ENCODE data around the gene FOXJ1.
A peak's percentile ranks its signal among the peaks of the same experiment; 100 is the strongest.
"Not testable (repeated sequence)": the region's sequence is repeated elsewhere in the genome, so short reads cannot be mapped to it uniquely, and the experiment has no call there.

The FOXJ1 gene, protein sequence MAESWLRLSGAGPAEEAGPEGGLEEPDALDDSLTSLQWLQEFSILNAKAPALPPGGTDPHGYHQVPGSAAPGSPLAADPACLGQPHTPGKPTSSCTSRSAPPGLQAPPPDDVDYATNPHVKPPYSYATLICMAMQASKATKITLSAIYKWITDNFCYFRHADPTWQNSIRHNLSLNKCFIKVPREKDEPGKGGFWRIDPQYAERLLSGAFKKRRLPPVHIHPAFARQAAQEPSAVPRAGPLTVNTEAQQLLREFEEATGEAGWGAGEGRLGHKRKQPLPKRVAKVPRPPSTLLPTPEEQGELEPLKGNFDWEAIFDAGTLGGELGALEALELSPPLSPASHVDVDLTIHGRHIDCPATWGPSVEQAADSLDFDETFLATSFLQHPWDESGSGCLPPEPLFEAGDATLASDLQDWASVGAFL

DNA sequence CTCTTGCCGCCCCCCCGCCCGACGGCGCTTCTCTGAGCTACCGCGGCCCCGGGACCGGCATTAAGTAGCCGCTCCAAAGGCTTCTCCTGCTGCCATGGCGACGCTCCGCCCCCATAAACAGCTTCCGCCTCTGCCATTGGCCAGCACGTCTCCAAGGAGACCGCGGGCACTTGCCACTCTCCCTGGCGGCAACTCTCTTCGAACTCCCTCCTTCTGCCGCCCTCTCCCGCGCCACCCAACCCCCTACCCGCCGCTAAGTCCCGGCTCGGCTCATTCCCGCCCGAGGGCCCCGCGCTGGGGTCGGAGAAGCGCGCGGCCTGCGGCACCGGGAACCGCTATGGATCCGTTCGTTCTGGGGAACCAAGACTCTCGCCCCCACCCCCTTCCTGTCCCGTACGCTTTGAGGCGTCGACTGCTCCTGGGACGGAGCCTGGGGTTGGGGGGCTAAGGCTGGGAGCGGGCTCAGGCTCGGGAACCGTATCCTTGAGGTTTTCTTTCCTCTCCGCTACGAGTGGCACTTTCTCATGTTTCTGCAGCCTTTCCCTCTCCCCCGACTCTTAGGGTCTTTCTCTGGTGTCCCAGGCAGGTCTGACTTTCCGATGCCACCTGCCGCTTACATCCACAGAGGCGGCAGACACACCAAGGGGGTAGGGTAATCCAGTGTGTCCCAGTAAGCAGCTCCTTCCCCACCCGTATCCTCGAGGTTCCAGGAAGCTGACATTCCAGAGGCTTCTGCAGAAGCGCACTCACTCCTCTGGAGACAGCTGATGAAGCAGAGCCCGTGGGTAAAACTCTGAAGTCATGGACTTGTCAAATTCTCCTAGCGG lies at the start of gene FOXJ1:
Gene FOXJ1 (minus strand): TSS at position 34 of the 827 bp plus-strand sequence. CDS start 850 bp downstream, outside the sequence.
- peak; percentile 89 for DNase-seq (ENCODE audit: low spot score)

DNA sequence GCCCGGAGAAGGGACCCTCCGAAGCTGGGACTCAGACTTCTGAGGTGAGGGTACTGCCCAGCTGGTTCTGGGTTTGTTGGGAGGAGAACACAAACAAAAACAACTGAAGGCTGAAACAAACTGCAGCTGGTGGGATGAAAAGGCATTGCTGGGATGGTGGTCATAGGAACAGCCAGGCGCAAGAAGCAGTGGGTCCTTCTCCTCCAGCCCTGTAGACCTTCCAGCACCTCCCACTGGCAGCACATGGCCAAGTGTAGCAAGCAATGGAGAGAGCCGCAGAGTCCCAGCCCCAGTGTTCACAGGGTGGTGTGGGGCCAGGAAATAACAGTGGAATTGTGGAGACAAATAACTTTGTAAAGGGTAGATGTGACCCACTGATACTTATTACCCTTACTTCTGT lies 48.7 kb upstream of the FOXJ1 start:
- no peak for DNase-seq (ENCODE audit: low spot score)

DNA sequence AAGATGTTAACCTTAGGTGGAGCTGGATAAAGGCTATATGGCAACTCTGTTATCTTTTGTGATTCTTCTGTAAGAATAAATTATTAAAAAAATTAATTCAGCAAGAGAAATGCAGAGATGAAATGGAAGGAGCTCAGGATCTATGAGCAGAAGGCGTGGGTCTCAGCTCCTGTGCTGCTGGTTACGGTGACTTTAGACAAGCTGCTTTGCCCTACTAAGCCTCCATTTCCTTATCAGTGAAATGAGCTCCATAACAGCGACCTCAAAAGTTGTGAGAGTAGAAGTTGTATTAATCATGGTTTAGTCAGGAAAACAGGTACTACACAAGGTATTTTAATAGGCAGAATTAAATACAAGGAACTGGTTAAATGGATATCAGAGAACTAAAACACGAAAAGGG lies 48.2 kb upstream of the FOXJ1 start:
- DNase-seq (ENCODE audit: low spot score) = no peak

DNA sequence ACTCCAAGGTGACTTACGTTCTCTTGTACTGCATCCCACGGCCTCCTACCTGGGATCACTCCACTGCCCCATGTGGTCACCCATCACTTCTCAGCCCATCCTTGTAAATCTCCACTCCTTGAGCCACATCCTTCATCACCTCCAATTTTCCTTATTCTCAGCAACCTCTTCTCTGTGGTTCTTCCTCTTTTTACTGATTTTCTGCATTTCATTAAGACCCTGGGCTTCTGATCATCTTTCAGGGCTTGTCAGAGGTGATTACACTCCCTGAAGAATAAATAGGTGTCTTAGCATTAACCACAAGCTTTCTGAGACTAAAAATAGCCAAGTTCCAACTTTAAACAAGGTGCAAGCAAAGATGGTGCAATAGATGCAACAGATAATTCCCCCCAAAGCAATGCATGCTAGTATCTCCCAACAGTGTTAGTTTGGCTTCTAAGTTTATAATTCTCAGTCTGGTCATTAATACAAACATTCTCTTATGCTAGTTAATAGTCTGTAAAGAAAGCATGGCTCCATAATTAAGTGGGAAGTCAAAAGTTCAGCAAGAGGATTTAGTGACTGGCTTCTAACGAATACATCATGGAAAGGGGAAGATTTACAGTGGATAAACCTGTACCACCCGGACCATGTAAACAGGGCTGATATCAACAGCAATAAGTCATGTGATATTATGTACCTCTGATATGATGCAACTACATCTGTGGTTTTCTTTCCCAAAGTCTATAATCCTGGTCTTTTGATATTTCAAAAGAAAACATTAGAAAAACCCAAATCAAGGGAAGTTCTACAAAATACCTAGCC lies 47.4 kb upstream of the FOXJ1 start:
- no peak for DNase-seq (ENCODE audit: low spot score)

DNA sequence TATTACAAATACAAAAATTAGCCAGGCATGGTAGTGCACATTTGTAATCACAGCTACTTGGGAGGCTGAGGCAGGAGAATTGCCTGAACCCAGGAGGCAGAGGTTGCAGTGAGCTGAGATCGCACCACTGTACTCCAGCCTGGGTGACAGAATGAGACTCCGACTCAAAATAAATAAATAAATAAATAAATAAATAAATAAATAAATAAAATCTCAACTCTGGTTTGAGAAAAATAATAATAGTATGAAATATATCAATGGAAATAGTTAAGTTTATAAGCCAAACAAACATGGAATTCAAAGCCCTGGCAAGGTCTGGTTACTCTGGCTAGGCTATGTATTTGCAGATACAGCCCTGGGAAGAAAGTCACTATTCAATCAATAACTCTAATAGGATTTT lies 45.7 kb upstream of the FOXJ1 start:
- not testable (repeated sequence) for DNase-seq (ENCODE audit: low spot score)

DNA sequence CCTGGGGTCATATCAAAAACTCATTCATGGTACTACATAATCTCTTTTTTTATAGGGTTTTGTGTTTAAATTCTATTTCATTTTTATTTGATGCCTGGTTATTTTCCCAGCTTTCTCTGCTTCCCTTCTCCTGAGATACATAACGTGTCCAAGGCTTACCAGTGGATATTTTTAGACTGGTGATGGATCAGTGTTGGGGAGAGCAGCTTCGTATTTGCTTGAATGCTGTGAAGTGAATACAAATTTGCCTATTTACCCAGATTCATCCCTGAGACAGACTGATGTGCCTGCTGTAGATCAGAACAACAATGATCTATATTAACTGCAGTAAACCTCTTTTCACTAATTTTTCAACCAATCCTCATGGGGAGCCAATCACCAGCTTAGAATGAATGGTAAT lies 43.2 kb upstream of the FOXJ1 start:
- no peak for DNase-seq (ENCODE audit: low spot score)

DNA sequence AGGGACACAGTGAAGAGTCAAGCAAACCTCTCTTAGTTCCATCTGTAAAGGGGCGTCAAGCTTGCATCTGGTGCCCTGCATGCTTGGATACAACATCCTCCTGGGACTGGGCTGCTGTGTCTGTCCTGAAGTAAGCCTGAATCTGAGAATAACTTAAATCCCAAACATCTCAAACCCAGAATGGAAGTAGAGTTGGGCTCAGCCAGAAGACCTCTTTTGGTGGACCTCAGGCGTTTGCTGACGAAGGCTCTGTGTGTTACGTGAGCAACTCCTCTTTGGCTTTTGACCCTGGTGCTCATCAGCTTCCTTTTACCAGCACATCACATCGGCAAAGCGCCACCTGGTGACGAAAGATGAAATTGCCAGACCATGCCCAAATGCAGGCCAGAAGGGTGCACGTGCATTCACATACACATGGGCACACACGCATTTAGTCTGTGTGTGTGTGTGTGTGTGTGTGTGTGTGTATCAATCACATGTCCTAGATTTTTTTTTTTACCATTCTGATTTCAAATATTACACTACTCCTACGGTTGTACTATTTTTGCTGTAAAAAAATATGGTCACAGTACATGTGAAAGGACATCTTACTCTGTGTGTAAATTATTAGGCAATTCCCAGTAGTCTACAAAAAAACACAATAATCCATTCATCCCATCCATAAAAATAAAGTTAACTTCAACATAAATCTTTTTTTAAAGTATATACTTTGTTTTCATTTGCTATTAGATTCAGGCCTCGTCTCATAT lies 41.1 kb upstream of the FOXJ1 start:
- DNase-seq (ENCODE audit: low spot score) = peak; percentile 91

DNA sequence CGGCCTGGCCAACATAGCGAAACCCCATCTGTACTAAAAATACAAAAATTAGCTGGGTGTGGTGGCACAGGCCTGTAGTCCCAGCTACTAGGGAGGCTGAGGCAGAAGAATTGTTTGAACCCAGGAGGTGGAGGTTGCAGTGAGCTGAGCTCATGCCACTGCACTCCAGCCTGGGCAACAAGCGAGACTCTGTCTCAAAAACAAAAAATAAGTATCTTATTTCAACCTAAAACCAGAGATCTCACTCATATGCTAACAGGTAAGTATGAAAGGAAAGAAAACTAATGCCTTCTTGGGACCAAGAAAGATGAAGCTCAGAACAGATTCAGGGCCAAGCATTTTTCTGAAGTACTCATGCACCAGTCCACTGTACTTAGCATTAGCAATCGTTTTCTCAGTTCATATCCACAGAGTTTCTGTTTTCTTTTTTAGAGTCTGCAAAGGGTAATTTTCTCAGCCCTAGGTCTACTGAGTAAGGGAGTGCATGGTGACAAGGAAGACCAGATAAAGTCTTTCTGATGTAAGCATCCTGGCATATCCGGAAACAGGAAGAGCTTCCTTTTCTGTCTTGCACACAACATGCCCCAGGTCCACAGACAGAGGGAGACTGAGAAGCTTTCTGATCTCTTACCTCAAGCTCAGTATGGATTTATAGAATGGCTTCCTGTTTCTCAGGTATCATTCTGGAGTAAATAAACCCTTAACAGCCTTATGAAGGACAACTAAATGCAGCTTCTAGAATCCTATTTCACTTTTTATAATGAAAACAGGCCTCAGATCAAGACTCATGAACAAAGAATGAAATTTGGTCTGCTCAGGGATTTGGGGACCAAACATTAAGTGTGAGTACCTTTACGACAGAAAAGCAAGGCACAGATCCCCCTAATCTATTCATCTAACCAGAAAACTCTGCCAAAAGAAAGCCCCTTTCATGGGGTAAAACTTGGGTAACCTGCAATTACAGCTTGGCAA lies 38.7 kb upstream of the FOXJ1 start:
- peak; percentile 5 for DNase-seq (ENCODE audit: low spot score)

DNA sequence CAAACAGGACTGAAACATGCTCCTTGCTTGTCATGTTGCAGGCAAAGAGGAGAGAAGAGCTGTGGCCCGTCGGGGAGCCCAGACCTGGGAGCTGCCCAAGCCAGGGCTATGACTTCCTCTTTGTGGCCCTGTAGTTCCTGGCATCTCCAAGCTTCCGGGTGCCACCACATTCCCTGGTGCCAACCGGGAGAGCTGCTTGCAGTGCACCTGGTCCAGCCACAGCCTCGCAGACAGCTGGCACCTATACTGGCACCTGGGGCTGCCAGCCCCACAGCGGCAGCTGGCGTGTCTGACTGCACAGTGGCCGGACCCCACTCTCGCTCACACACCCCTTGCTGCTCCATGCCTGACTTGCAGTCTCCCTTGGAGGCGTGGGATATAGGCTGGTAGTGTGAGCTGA lies 37.1 kb upstream of the FOXJ1 start:
- DNase-seq (ENCODE audit: low spot score) = no peak

DNA sequence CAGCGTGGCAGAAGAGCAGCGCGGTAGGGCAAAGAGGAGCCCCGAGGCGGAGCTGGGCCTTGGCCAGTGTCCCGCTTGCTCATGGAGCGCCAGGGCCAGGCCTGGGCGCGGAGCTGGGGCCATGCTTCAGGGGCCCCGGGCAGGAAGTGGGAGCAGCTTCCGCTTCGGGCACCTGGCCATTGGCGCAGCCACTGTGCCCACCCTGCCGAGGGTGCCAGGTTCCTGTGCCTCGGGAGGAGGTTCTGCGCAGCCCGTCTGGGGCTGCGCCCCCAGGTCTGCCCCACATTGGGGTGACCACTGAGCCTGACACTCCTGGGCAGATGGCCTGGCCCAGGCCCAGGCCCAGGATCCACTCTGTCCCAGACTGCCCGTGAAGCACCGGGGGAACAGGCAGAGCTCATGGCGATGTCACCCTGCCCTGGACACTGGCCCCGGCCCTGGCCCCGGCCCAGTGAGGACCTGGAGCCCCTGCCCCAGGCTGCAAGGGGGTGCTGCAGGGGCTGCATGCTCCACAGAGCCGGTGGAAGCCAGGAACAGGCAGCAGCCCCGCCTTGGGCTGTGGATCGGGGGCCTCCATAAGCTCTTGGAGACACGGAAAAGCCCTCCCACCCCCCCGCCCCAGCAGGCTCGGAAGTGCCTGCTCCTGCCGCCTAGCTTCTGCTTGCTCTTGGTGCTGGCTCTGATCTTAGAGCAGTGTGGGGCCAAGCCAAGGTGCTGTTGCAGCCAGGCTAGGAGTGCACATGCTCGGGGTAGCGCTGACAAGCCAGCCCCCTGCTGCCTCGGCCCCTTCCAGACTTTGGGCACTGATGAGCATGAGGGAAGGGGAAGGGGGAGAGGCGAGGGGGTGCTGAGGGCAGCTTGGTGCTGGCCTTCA lies 35.9 kb upstream of the FOXJ1 start:
- DNase-seq (ENCODE audit: low spot score) = no peak

DNA sequence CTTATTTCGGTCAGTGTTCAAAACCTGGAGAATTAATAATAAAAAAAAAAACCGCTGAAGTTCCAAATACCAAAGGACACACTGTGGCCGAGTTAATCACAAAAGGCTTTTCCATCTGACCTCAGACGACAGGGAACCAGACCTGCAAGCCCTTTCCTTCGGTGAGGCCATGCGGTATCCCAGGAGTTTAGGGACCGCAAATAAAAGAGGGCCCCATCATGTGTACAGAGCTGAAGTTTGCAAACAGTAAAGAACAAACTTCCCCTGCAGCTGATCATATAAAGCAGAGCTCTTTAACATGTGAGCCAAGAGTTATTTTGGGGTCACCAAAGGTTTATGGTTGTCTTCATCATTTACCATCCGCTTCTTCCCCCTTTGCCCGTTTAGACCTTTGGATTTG lies 33.0 kb upstream of the FOXJ1 start:
- DNase-seq (ENCODE audit: low spot score) = no peak

DNA sequence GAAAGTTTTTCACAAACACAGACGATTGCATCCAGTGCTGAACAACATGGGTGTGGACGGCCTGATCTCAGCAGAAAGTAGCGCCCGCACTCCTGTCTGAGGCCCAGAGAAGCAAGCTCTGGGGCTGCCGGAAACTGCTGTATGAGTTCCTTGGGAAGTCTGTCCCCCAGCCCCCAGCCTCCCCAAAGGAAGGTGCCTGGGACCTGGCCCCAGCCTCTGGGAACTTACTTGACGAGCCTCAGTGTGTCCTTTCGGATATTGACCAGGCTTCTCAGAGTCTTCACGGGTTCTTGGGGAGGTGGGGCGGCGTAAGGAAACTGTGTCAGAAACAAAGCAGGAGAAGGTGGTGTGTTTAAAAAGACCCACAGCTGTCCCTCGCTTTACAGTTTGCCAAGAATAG lies 32.4 kb upstream of the FOXJ1 start:
- no peak for DNase-seq (ENCODE audit: low spot score)

DNA sequence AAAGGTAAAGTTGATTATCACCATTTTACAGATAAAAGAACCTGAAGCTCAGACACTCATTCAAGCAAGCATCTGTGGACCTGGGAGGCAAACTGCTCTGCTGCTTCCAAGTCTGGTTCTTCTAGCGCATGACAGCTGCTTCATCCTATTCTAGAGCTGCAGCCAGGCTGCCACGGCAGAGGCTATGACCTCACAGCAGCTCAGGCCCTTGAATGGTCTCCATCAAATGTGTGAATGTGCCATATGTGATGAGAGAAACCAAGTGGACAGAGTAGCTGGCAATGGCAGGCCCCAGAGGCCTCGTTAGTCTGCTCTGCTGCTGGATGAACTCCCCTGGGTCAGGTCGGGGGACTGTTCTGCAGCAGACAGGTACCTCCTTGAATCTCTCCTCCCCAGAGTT lies 30.7 kb upstream of the FOXJ1 start:
- DNase-seq (ENCODE audit: low spot score) = no peak

DNA sequence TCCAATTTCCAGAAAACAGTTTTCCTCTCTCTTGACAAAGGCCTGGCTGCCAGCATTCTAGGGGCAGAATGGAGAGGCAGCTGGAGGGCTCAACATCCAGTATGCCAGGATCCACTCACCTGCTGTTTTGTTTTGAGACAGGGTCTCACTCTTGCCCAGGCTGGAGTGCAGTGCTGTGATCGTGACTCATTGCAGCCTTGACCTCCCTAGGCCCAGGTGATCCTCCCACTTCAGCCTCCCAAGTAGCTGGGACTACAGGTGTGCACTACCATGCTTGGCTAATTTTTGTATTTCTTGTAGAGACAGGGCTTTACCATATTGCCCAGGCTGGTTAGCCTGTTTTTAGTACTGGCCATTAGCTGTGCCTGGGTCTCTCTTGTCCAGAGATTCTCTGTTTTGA lies 29.1 kb upstream of the FOXJ1 start:
- no peak for DNase-seq (ENCODE audit: low spot score)

DNA sequence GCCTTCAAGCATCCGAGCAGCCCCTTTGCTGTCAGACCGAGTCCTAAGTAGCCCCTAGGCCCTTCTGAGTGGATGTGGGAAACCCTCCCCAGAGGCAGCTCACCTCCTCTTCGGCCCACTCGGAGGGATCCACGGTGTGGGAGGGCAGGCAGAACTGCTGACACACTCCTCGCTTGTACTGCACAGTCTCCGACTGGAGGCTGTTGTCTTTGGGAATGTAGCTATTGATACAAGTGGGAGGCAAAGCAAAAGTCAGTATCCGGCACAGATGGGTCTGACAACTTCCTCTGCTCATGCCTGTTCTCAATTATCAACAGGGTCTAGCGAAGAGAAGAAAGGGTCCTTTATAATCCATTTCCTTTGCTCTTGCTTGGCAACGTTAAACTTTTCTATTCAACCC lies 25.9 kb upstream of the FOXJ1 start:
- no peak for DNase-seq (ENCODE audit: low spot score)

DNA sequence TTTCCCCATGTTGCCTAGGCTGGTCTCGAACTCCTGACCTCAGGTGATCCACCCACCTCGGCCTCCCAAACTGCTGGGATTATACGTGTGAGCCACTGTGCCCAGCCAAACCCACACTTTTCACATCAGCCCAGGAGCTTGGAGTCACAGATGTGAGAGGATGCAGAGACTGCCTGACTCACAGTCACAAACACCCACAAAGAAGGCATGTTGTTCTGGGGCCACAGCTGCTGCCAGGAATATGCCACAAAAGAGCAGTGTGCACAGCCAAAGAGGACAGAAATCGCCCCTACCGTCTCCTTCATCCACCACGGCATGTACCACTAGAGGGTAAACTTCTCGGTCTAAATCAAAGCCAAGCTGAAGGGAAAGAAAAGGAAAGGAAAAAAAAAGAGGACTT lies 25.1 kb upstream of the FOXJ1 start:
- no peak for DNase-seq (ENCODE audit: low spot score)

DNA sequence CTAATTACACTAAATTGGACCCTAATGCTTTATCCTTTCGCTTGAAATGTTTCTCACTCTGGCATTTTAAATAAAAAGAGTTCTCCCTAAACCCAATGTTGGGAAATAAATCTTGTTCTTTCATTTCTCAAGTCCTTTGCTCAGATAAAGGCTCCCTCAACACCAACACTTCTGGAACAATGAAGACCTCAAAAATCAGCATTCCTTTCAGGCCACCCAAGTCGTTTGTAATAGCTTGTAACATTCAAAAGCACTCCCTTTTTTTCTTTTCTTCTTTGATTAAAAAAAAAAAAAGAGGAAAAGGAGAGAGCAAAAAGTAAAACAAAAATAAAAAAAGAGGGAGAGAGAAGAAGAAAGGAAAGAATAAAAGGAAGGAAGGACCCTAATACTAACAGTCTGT lies 23.3 kb upstream of the FOXJ1 start:
- no peak for DNase-seq (ENCODE audit: low spot score)

DNA sequence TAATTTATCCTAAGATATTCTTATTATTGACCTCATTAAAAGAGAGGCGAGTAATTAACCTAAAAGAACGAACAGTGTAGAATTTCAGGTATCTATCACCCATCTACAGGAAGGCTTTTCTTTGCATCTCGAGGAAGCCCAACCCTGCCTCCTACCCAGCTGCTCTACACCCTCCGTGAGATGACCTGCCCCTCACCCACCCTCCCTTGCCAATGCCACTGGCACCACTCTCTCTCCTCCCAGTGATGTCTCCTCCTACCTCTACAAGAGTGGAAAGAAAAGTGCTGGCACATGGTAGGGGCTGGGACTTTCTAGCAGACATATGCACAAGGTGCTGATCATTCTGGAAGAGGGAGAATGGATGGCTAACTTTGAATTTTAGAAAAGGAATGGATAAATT lies 22.9 kb upstream of the FOXJ1 start:
- DNase-seq (ENCODE audit: low spot score) = no peak

DNA sequence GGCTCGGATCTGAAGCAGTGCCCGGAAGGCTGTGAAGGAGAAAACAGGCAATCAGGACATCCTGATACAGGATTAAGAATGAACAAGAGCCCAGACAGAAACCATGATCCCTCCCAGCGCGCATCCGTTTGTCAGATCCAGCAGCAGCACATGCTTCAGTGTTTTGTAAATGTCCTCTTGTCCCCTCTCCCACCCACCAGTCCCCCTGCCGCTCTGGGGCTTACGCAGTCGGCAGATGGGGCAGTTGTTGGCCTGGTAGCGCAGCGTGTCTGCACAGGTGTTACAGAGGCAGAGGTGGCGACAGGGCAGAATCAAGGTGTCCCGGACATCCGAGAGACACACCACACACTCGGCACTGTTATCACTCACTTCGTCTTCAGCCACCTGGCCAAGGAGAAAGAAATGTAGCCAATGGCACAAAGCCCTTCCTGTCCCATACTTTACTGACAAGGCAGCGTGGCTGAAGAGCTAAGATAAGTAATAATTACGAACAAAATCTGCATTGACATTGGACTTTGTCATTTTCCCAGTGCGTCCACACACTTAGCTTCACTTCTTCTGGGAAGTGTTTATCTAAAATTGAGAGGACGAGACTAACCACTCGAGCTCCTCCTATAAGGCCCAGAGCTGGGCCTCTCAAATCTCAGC lies 20.7 kb upstream of the FOXJ1 start:
- DNase-seq (ENCODE audit: low spot score) = no peak

Data from RKO (cell line).